H1 (cell line): ENCODE measurements around the gene YIPF6. TPM values are rescaled to one million over a fixed set of nuclear protein-coding genes. Genes with fewer than 3 reads are reported as not detected.

Experiments used
- ATF3 ChIP-seq: IDR thresholded peaks from 2 replicates; pipeline ENCODE4 v1.6.1; 2011; ENCODE audit warnings: low read depth, mild to moderate bottlenecking, low read length; ENCODE audit not compliant: insufficient read depth
- CREB1 ChIP-seq: IDR thresholded peaks from 2 replicates; pipeline ENCODE4 v1.6.1; 2012; ENCODE audit warnings: inconsistent platforms
- EZH2 ChIP-seq: fragments of 200-600 bp; sonication (generic); IDR thresholded peaks from 2 replicates; pipeline ENCODE4 v1.7.1; 2012; ENCODE audit warnings: low read depth, mild to moderate bottlenecking, moderate library complexity, low read length, inconsistent platforms; ENCODE audit not compliant: severe bottlenecking
- polyA plus RNA-seq, 7 experiments: library from polyadenylated mRNA; depleted of rRNA in 3 of 7; stranded (reverse) in 5 of 7; unstranded in 2 of 7; fragments of >200 nt in 5 of 7; fragments of 200-250 nt in 2 of 7; gene quantifications; 1 replicate in 5 of 7; 2 replicates in 1 of 7; 4 replicates in 1 of 7; pipeline versions ENCODE4 v1.2.1 to v1.2.3, GENCODE V29; 2011 to 2013; ENCODE audit warnings: missing spikeins in 2 of 7, mixed read lengths in 2 of 7
- total RNA-seq: library from RNA; stranded (reverse); fragmentation: NEBNext Ultra II Directional; extraction: Animal tissue kit (Norgen Biotek cat#: 25700); gene quantifications from 2 replicates; pipeline ENCODE4 v1.2.1, GENCODE V29; 2021

The YIPF6 gene
- total and polyA plus RNA-seq, 2 of the 8 experiments (the other 6 are each of a cell fraction or from before 2014, with no cell fraction given): 16.9 to 34.1 TPM

- TF ChIP-seq ATF3: no peak
- TF ChIP-seq EZH2: no peak
- TF ChIP-seq CREB1: no peak
Observed at GRCh38 chrX:68462197-68462596, 36.7 kb upstream of the YIPF6 start (continued).
